ENCODE measurements around the gene QPRT. TPM values are rescaled to one million over a fixed set of nuclear protein-coding genes. Genes with fewer than 3 reads are reported as not detected.

The QPRT gene
- total and polyA plus RNA-seq, 2 experiments from 2014 or later: 65.4 to 128 TPM

GRCh38 chr16:29680180-29680598 lies 1.2 kb downstream of the QPRT start (continued):
- TF ChIP-seq ZNF462 (CRISPR knock-in tag; IDR thresholded peaks at IDR 0.05) (no peak), CTCF (conservative IDR thresholded peaks at IDR 0.05; ENCODE audit: low read depth in 2 of 2) (no peak), ZNF114 (CRISPR knock-in tag; IDR thresholded peaks at IDR 0.05) (no peak)

DNA sequence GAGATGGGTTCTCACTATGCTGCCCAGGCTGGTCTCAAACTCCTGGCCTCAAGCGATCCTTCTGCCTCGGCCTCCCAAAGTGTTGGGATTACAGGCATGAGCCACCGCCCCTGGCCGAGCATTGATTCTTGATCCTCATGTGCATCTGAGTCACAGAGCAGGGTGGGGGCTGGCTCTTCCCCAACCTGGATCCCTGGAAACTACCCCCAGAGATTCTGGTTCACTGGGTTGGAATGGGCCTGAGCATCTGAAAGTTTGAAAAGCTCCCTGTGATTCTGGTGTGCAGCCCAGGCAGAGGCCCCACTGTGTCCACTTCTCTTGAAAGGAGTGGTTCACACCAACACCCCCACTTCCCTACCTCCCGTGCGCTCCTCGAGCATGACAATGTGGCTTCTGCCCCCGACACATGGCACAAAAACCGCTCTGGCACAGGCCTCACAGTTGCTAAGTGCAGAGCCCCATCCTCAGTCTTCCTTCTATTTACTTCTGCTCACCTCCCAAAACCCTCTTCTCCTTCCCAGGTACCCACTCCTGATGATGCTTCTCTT lies 4.6 kb downstream of the QPRT start:
- Histone ChIP-seq H2AFZ (no peak overlapping the region), H3K9me2 (ENCODE audit: insufficient read depth) (no peaks in the 10 kb centered on the region), H4K20me1 (replicated peaks; ENCODE audit: insufficient read depth) (peaks cover 9% of the 10 kb centered on the region; the same call in 1 of the 2 replicates), H3K4me2 (no peak overlapping the region), H3F3A (replicated peaks; ENCODE audit: low read depth) (0 out of 2 replicates have a peak, but pooled peaks cover 11% of the 10 kb centered on the region), H3K27ac (ENCODE audit: low read depth) (no peak overlapping the region), H3K4me3 (no peak overlapping the region), H3K4me1 (ENCODE audit: insufficient read depth) (peaks cover 39% of the 10 kb centered on the region), H3K36me3 (ENCODE audit: insufficient read depth) (no peaks in the 10 kb centered on the region; the same call in 1 of the 2 replicates), H3K79me2 (replicated peaks; ENCODE audit: insufficient read depth) (peaks cover 82% of the 10 kb centered on the region), H3K27me3 (ENCODE audit: insufficient read depth) (no peaks in the 10 kb centered on the region)
- Mint-ChIP-seq H3K27me3 (ENCODE audit: insufficient read depth, low read depth, poor library complexity) (peaks cover 22% of the 10 kb centered on the region), H3K27ac (peak overlapping the region; percentile 24; the same call in 1 of the 2 replicates), H3K4me1 (peaks cover 35% of the 10 kb centered on the region), H3K4me3 (no peak overlapping the region; the same call in 2 of the 3 replicates), H3K36me3 (ENCODE audit: low read depth) (peaks cover 69% of the 10 kb centered on the region), H3K9me3 (peaks cover 4% of the 10 kb centered on the region; the same call in 2 of the 3 replicates)
- ATAC-seq (no peak), DNase-seq (ENCODE audit: low spot score) (no peak)
- TF ChIP-seq POLR2AphosphoS5 (IDR thresholded peaks at IDR 0.05; ENCODE audit: low read depth): no peak
- no peak for TF ChIP-seq ETS1 (IDR thresholded peaks at IDR 0.05)
- TF ChIP-seq, protein P1, sequence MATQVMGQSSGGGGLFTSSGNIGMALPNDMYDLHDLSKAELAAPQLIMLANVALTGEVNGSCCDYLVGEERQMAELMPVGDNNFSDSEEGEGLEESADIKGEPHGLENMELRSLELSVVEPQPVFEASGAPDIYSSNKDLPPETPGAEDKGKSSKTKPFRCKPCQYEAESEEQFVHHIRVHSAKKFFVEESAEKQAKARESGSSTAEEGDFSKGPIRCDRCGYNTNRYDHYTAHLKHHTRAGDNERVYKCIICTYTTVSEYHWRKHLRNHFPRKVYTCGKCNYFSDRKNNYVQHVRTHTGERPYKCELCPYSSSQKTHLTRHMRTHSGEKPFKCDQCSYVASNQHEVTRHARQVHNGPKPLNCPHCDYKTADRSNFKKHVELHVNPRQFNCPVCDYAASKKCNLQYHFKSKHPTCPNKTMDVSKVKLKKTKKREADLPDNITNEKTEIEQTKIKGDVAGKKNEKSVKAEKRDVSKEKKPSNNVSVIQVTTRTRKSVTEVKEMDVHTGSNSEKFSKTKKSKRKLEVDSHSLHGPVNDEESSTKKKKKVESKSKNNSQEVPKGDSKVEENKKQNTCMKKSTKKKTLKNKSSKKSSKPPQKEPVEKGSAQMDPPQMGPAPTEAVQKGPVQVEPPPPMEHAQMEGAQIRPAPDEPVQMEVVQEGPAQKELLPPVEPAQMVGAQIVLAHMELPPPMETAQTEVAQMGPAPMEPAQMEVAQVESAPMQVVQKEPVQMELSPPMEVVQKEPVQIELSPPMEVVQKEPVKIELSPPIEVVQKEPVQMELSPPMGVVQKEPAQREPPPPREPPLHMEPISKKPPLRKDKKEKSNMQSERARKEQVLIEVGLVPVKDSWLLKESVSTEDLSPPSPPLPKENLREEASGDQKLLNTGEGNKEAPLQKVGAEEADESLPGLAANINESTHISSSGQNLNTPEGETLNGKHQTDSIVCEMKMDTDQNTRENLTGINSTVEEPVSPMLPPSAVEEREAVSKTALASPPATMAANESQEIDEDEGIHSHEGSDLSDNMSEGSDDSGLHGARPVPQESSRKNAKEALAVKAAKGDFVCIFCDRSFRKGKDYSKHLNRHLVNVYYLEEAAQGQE (IDR thresholded peaks at IDR 0.05; ENCODE audit: unreplicated experiment): no peak
- no peak for TF ChIP-seq STAT1 (IDR thresholded peaks at IDR 0.05; ENCODE audit: unreplicated experiment)
- TF ChIP-seq CREB1 (CRISPR knock-in tag; IDR thresholded peaks at IDR 0.05; ENCODE audit: low read depth): no peak
- no peak for TF ChIP-seq EZH2 (IDR thresholded peaks at IDR 0.05; ENCODE audit: low read depth, unreplicated experiment)
- TF ChIP-seq CTCF (conservative IDR thresholded peaks at IDR 0.05; ENCODE audit: low read depth in 2 of 2): no peak

Measured in GM23338 (cell line).